Jurkat, Clone E6-1 (cell line): ENCODE results near the gene SP1.
"Not testable (repeated sequence)": the region's sequence is repeated elsewhere in the genome, so short reads cannot be mapped to it uniquely, and the experiment has no call there.

Source experiments
- DNase-seq: peaks from one replicate; pipeline ENCODE4 v3.0.0-alpha.2; 2011; ENCODE audit warnings: low read depth, low spot score
- H3K4me3 ChIP-seq: 2 replicates; pipeline ENCODE4 v1.5.1; 2011; ENCODE audit warnings: mild to moderate bottlenecking, low read length, control low read depth, moderate library complexity

SP1 gene

DNA sequence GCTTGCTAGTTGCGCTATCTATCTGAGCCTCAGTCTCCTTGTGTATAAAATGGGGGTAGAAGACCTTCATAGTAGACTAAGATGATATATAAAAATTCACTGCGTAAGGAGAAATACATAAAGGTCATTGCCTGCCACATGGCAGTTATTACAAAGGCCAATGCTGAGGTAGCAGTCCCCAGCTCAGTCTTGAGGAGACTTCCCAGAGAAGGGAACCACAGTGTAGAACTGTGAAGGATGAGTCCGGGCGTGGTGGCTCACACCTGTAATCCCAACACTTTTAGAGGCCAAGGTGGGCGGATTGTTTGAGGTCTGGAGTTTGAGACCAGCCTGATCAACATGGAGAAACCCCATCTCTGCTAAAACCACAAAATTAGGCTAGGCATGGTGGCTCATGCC lies 26.7 kb upstream of the SP1 start:
- H3K4me3 ChIP-seq = no peak overlapping the region
- DNase-seq = no peak

DNA sequence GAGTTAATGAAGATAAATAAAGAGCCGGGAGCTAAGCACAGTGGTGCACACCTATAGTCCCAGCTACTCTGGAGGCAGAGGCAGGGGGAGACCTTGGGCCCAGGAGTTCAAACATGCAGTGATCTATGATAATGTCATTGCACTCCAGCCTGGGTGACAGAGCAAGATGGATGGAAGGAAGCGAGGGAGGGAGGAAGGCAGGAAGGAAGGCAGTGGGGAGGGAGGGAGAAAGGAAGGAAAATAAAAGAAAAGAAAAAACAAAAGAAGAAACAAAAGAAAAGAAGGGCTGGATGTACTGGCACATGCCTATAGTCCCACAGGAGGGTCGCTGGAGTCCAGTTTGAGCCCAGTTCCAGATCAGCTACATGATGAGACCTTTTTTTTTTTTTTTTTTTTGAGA lies 24.9 kb upstream of the SP1 start:
- no peak overlapping the region for H3K4me3 ChIP-seq
- DNase-seq = no peak

DNA sequence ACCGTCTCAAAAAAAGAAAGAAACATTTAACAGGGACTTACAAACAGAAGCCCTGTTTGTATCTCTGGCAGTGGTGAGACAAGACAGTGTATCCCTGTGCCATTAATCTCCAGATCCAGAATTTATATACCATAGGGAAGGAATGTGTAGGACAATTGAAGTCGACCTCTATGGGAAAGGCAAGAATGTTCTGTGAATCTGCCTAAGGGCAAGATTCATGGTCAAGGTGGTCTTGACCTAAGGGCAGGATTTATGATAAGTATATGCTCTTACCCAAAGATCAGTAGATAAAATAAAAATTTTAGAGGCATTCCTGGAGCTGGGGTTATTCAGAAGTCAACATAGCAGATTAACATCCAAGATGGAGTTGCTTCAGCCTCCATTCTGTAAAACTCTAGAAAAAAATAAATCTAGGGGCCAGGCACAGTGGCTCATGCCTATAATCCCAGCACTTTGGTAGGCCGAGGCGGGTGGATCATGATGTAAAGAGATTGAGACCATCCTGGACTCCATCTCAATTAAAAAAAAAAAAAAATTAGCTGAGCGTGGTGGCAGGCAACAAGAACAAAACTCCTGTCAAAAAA lies 21.0 kb upstream of the SP1 start:
- DNase-seq = no peak
- no peak overlapping the region for H3K4me3 ChIP-seq

DNA sequence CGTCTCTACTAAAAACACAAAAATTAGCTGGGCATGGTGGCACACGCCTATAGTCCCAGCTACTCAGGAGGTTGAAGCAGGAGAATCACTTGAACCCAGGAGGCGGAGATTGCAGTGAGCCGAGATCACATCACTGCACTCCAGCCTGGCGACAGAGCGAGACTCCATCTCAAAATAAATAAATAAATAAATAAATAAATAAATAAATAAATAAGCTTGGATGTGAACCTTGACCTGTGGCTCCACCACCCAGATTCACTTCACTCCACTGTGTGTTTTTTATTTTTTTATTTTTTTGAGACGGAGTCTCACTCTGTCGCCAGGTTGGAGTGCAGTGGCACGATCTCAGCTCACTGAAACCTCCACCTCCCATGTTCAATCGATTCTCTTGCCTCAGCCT lies 18.3 kb upstream of the SP1 start:
- DNase-seq, H3K4me3 ChIP-seq: not testable (repeated sequence)

DNA sequence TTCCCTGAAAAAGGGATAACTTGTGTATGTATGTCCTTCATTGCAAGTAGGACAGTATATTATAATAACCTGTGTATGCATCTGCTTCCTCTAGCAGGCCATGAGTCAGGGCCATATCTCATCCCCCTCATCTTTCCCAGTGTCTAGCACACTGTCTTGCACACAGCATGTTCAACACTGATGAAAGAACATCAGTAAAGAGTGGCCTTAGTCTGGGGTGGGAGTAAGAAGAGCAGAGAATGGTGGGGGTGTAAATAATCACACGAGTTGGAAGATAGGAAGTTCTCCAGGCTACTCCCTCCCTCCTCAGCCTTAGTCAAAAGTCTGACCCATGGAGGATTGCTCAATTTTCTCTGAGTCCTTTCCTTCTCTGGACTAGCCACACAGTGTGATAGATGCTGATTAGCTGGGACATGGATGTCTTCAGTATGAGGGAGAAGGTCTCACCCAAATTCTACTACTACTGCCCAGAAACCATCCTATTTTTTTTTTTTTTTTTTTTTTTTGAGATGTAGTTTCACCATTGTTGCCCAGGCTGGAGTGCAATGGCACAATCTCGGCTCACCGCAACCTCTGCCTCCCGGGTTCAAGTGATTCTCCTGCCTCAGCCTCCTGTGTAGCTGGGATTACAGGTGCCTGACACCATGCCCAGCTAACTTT lies 14.6 kb upstream of the SP1 start:
- DNase-seq = no peak
- no peak overlapping the region for H3K4me3 ChIP-seq

DNA sequence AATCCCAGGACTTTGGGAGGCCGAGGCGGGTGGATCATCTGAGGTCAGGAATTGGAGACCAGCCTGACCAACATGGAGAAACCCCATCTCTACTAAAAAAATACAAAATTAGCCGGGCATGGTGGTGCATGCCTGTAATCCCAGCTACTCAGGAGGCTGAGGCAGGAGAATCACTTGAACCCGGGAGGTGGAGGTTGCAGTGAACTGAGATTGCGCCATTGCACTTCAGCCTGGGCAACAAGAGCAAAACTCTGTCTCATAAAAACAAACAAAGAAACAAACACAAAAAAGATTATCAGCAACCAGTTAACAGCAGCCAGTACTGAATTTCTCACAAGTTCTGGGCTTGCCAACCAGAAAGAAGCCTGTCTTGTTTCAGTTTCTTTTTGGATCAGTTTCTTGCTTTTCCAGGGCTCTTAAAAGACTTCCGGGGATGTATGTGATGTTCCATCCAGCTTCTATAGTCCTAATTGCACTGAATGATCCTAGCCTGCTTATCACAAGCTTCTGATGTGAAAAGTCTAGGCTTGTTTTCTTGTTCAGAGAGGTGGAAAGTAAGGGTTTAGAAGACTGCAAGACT lies 6.3 kb upstream of the SP1 start:
- DNase-seq, H3K4me3 ChIP-seq: not testable (repeated sequence)

DNA sequence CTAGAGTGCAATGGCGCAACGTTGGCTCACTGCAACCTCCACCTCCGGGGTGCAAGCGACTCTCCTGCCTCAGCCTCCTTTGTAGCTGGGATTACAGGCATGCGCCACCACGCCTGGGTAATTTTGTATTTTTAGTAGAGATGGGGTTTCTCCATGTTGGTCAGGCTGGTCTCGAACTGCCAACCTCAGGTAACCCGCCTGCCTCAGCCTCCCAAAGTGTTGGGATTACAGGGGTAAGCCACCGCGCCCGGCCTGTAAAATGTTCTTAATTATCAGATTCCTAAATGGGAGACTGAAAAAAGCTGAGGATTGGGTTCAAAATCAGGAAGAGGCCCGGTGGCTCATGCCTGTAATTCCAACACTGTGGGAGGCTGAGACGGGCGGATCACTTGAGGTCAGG lies 5.7 kb upstream of the SP1 start:
- H3K4me3 ChIP-seq, DNase-seq: not testable (repeated sequence)

DNA sequence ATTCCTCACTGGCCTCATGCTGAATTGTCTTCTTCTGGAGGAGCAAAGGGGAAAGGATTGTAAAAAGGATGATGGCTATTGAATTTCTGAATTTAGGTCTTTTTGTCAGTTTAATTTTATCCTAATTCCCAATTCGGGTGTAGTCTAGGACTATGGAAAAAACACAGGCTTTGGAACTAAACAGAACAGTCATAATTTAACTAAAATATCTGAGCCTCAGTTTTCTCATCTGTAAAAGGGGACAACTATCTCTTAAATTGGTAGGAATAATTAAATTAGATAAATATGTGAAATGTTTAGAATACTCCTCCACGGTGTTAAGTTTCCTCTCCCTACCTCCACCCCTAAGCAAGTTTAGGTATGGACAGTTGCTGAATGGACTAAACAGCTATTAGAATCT lies 3.2 kb upstream of the SP1 start:
- no peak for DNase-seq

DNA sequence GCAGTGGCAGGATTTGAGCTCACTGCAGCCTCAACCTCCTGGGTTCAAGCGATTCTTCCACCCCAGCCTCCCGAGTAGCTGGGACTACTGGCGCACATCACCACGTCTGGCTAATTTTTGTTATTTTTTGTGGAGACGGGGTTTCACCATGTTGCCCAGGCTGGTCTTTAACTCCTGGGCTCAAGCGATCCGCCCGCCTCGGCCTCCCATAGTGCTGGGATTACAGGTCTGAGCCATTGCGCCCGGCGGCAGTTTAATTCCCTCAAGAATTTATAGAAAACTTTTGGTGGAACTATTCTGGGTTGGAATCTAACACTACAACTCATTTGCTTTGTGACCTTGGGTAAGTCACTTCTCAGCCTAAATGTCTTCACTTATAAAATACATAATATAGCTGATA lies 1.8 kb upstream of the SP1 start:
- DNase-seq = no peak
- peak overlapping the region; percentile 85 for H3K4me3 ChIP-seq

More for the DNA sequence above, 3.2 kb upstream of the SP1 start:
- H3K4me3 ChIP-seq = no peak overlapping the region

DNA sequence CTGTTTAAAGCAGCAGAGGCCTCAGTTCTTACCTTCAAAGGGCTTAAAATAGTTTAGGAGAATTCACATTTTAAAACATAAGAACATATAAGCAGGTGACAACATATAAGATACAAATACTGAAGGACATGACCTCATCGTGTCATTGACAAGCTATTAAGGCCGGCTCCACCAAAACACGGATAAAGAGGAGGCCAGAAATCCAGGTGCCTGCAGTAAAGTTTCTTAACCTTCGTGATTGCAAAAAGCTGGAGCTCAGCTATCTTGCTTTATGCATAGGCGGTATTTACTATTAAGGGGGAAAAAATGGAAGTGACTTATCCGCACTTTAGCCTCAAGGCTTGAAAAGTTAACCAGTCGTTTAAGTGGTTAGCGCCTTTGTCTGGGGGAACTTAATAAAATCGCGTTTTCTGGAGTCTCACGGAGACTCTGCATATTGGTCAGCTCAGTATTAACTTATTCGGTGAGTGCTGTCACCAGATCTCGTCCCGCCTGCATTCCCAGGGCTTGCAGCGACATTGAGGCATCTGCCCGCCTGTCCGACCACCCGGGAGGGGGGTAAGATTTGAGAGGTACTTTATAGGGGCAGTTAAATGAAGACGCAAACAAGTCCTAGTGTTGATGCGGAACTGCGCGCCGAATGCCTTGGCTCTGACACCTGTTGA lies 1.1 kb upstream of the SP1 start:
- H3K4me3 ChIP-seq = peak overlapping the region; percentile 85
- no peak for DNase-seq

DNA sequence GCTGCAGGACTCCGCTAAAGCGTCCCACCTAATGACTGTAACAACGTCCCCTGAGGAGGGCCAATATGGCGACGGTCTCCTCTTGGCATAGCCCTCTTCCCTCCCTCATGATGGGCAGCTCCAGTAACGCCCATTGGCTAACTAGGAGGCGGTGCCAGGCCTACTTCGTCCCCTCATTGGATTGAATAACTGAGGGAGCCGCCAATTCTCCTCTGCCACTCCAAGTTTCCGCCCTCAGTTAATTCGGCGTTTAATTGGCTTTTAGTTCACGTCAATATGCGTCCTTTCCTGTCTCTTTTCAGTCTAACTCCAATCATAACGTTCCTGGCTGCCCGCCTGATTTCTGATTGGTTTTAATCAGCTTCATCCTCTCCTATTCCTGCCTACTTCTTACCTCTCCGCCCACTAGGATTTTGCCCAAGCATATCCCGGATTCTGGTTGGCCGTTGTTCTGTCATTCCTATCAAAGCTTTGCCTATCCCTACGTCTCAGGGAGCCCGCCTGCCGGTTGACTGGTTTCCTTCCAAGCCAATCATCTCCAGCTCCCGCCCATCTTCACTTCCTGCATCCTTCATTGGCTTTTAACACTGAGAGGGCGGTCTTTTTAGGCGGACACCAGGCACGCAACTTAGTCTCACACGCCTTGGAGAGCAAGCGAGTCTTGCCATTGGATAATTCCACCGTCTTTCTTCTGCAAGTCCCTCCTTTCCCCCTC lies 430 bp upstream of the SP1 start:
- peak; percentile 100 for DNase-seq

DNA sequence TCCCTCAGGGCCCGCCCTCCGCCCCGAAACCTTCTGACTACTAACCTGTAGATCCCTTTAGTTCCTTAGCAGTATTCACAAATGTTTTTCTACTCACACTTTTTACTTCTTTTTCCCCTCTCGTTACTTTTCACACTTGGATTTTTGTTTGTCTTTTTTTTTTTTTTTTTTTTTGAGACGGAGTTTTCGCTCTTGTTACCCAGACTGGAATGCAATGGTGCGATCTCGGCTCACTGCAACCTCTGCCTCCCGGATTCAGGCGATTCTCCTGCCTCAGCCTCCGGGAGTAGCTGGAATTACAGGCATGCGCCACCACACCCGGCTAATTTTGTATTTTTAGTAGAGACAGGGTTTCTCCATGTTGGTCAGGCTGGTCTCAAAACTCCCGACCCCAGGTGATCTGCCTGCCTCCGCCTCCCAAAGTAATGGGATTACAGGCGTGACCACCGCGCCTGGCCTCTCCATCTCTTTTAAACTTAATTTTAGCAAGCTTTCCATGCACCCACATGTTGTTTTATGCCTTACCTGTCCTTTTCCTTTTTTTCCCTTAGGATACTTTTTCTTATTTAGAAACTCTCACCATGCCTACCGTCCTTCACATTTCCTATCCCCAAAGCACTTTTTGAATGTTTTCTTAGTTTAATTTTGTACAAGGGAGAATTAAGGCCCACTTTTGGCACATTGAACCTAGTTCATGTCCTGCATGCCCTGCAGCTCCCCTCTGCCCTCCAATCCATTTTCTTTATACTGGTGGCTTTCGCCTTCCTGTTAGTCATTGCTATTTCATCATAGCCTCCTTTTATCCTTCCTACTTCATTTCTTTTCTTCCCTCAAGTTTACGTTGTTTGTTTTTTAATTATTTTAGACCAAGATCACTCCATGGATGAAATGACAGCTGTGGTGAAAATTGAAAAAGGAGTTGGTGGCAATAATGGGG lies 1.1 kb downstream of the SP1 start:
- peak overlapping the region; percentile 59 for H3K4me3 ChIP-seq
- DNase-seq = no peak

More for the DNA sequence above, 430 bp upstream of the SP1 start:
- H3K4me3 ChIP-seq = peak overlapping the region; percentile 85

DNA sequence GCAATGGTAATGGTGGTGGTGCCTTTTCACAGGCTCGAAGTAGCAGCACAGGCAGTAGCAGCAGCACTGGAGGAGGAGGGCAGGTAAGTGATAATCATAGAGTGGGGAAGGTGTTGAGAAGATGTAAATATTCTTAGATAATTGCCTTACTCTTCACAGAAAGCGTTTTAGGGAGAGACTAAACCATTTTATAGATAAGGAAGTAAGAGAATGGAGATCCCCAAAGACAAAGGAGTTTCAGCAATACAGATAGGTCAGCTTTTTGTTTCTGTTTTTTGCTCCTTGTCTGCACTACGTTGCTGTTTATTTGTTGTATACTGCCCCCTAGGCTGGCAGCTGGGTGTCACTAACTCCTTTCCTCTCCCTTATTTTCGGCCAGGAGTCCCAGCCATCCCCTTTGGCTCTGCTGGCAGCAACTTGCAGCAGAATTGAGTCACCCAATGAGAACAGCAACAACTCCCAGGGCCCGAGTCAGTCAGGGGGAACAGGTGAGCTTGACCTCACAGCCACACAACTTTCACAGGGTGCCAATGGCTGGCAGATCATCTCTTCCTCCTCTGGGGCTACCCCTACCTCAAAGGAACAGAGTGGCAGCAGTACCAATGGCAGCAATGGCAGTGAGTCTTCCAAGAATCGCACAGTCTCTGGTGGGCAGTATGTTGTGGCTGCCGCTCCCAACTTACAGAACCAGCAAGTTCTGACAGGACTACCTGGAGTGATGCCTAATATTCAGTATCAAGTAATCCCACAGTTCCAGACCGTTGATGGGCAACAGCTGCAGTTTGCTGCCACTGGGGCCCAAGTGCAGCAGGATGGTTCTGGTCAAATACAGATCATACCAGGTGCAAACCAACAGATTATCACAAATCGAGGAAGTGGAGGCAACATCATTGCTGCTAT lies 2.0 kb downstream of the SP1 start:
- no peak overlapping the region for H3K4me3 ChIP-seq
- peak; percentile 29 for DNase-seq

DNA sequence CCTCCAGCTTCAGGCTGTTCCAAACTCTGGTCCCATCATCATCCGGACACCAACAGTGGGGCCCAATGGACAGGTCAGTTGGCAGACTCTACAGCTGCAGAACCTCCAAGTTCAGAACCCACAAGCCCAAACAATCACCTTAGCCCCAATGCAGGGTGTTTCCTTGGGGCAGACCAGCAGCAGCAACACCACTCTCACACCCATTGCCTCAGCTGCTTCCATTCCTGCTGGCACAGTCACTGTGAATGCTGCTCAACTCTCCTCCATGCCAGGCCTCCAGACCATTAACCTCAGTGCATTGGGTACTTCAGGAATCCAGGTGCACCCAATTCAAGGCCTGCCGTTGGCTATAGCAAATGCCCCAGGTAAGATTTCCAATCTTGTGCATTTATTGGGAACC lies 3.3 kb downstream of the SP1 start:
- no peak overlapping the region for H3K4me3 ChIP-seq
- no peak for DNase-seq

DNA sequence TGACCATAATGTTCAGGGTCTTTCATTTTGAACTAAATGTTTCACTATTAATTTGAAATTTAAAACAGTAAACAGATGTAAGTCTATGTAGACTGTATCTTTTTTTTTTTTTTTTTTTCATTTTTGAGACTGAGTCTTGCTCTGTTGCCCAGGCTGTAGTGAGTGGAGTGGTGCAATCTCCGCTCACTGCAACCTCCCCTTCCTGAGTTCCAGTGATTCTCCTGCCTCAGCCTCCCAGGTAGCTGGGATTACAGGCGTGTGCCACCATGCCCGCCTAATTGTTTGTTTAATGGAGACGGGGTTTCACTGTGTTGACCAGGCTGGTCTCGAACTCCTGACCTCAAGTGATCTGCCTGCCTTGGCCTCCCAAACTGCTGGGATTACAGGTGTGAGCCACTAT lies 6.4 kb downstream of the SP1 start:
- not testable (repeated sequence) for H3K4me3 ChIP-seq, DNase-seq

DNA sequence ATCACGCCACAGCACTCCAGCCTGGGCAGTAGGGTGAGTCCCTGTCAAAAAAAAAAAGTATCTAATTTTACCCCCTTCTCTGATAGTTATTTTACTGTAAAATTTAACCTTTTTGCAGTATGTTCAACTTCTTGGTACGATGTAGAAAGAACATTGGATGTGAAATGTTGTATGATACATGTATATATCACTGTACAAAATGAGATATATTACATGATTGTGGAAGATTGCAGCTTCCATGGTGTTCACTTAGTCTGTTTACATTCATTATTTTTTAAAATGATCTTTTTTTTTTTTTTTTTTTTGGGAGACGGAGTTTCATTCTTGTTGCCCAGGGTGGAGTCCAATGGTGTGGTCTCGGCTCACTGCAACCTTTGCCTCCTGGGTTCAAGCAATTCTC lies 9.0 kb downstream of the SP1 start:
- DNase-seq = no peak
- H3K4me3 ChIP-seq = no peak overlapping the region

DNA sequence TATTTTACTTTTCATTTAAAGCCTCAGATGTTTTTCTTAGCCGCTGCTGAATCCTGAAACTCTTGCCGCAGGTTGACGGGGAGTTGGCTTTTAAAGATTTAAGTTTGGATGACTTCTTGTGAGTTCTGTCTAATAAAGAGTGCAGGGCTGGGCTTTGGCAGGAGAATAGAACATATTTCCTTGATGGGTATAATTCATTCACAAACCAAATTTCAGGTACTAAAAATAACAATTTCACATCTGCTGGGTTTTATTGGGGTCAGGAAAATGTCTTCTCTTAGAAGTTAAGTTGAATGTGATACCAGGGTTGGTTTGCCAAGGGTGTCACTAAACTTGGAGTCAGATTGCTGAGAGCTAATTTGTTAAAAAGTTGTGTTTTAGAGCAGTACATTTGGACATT lies 9.7 kb downstream of the SP1 start:
- H3K4me3 ChIP-seq = no peak overlapping the region
- no peak for DNase-seq

DNA sequence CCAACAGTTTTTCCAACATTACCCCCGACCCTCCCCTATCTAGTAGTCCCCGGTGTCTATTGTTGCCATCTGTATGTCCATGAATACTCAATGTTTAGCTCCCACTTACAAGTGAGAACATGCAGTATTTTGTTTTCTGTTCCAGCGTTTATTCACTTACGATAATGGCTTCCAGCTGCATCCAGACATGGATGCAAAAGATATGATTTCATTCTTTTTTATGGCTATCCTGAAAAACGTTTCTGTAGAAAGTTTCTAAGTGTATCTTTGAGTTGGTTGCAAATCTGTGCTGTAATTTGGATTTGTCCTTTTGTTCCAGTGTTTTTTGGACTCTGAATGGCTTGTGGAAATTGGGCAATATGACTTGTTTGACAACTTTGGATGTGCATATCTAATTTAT lies 11.7 kb downstream of the SP1 start:
- no peak for DNase-seq
- no peak overlapping the region for H3K4me3 ChIP-seq
